ENCODE results near the gene DOCK2. TPM values are rescaled to one million over a fixed set of nuclear protein-coding genes. Genes with fewer than 3 reads are reported as not detected.
A peak's percentile ranks its signal among the peaks of the same experiment; 100 is the strongest.

The DOCK2 gene
- total RNA-seq, 2 donors from 2014 or later: 210 to 220 TPM

DNA sequence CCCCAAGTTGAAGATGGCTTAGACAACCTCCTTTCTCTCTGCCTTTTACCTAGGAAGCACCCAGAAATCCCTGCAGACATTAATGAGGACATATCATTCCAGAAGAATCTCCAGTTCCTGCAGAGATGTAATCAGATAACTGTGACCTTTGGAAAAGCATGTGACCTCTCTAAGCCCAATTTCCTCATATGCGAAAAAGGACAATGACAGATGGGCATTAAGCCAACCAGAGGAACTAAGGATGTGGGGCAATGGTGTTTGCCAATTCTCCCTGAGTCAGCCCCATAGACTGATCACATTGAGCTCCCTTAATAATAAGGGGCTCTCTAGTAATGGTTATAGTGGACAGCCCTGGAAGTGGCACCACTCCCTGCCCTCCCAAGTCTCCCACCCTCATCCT, 458.6 kb downstream of the DOCK2 start:
- Mint-ChIP-seq H3K36me3 (no peaks in the 10 kb centered on the region), H3K27ac (no peak overlapping the region), H3K9me3 (no peaks in the 10 kb centered on the region)
- no peak for ATAC-seq
- no peak for DNase-seq (ENCODE audit: low spot score in 2 of 2)

DNA sequence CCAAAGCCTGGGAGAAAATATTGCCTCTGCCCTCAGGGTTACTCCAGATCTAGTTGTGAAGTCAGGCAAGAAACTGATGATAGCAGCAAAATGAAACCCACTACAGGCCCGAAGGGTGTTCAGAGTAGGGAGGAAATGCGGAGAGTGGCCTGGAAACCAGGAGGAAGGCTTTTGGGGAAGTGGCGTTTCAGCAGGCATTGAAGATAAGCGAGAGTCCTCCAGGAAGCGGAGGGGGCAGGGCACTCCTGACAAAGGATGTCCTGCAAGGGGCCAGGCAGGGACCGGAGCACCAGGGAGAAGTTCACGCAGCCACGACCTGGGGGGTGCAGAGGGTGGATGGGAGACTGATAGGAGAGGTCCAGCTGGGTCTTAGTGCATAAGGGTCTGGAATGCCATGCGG, 460.9 kb downstream of the DOCK2 start:
- no peak for ATAC-seq
- Mint-ChIP-seq H3K9me3 (no peaks in the 10 kb centered on the region), H3K36me3 (no peaks in the 10 kb centered on the region), H3K27ac (peak overlapping the region in 1 of 2 donors; percentile 17)
- no peak for DNase-seq (ENCODE audit: low spot score in 2 of 2)

DNA sequence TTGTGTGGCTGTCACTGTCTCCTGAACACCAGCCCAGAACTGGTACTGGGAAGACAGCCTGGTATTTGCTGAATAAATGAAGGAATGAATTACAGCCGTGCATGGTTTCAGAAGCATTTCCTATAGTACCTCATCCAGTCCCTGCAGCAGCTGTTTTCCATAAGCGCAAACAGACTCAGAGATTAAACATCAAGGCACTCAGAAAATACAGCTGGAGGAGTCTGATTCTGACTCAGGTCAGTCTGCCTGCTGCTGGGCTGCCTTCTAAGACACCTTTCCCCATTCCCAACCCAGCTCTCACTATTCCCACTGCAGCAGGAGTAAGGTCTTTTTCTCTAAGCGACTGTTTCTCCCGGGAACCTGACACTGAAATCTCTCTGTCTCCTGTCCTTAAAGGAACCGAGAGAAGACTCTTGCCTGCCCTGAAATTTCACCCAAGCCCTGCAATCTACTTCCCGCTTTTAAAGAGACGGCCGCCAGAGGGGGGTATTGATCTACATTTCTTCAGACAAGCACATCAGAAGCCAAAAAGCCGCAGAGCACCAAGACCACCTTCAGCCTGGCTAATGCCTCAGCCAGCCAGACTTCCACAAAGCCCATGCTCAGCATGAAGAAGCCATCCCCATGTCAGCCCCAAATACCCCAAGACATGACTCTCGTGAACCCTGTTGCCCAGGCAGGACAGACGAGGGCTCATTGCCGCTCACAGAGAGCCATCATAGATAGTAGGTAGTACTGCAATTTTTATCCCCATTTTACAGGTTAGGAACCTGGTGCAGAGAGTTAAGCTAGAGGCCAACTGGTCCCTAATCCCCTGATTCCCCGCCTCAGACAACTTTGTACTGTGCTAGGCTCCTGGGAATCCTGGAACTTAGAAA, 463.2 kb downstream of the DOCK2 start:
- peak in 1 of 2 donors; percentile 59 for ATAC-seq
- no peaks in the 10 kb centered on the region for H3K9me3 Mint-ChIP-seq

DNA sequence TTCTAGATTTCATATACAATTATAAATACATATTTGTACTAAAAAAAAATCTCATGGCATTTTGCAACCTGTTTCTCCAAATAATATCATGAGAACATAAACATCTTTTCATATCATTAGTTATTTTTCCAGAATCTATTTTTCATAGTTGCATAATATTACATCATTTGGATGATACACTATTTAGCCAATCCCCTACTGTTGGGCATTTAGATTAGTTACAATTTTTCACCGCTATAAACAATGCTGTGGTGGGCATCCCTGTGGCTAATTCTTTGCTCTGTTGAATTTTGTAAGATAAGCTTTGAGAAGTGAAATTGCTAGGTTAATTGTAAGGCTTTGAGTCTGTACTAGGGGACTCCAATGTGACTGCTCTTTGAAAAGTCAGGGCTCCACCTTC, 466.4 kb downstream of the DOCK2 start:
- Mint-ChIP-seq H3K27ac (no peak overlapping the region), H3K9me3 (no peaks in the 10 kb centered on the region), H3K36me3 (no peaks in the 10 kb centered on the region)
- ATAC-seq: no peak
- DNase-seq (ENCODE audit: low spot score in 2 of 2): no peak

More for the DNA sequence above, 463.2 kb downstream of the DOCK2 start:
- Mint-ChIP-seq H3K36me3 (no peaks in the 10 kb centered on the region), H3K27ac (no peak overlapping the region)
- DNase-seq (ENCODE audit: low spot score in 2 of 2): peak; percentile 59 to 70

DNA sequence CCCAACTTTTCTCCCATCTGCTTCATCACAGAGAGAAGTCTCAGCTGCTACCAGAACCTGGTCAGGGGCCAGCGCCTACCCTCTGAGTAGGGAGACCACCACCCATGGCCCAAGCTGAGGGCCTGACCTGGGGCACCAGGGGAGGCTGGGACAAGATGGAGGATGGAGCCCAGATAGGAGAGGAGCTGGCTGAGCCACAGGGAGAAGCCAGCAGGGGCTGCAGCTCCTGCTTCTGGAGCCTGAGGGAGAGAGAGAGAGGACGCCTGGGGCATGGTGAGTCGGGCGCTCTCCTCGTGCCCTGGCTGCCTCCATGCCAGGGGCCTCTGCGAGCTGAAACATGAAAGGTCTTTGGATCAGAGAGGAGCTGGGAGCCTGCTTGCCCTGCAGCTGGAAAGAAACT, 467.2 kb downstream of the DOCK2 start:
- Mint-ChIP-seq H3K9me3 (no peaks in the 10 kb centered on the region), H3K36me3 (no peaks in the 10 kb centered on the region), H3K27ac (no peak overlapping the region)
- ATAC-seq (no peak), DNase-seq (ENCODE audit: low spot score in 2 of 2) (peak in 1 of 2 donors; percentile 30)

DNA sequence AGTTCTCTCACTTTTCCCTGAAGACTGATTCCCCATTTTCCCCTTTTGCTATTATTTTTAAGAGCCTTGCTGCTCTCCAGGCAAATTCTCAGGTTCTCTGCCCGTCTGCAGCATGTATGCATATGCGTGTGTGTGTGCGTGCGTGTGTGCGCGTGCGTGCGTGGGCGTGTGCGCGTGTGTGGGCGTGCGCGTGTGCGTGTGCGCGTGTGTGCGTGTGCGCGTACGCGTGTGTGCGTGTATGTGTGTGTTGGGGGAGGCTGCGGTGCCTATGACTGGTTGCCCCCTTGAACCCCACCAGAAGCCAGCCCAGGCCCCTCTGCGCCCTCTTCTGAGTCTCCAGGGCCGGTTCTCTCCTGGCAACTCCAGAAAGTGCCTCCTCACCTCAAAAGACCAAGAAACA, 467.6 kb downstream of the DOCK2 start:
- H3K36me3 Mint-ChIP-seq: no peaks in the 10 kb centered on the region
- H3K27ac Mint-ChIP-seq: no peak overlapping the region
- ATAC-seq: no peak
- peak in 1 of 2 donors; percentile 33 for DNase-seq (ENCODE audit: low spot score in 2 of 2)
- H3K9me3 Mint-ChIP-seq: no peaks in the 10 kb centered on the region

DNA sequence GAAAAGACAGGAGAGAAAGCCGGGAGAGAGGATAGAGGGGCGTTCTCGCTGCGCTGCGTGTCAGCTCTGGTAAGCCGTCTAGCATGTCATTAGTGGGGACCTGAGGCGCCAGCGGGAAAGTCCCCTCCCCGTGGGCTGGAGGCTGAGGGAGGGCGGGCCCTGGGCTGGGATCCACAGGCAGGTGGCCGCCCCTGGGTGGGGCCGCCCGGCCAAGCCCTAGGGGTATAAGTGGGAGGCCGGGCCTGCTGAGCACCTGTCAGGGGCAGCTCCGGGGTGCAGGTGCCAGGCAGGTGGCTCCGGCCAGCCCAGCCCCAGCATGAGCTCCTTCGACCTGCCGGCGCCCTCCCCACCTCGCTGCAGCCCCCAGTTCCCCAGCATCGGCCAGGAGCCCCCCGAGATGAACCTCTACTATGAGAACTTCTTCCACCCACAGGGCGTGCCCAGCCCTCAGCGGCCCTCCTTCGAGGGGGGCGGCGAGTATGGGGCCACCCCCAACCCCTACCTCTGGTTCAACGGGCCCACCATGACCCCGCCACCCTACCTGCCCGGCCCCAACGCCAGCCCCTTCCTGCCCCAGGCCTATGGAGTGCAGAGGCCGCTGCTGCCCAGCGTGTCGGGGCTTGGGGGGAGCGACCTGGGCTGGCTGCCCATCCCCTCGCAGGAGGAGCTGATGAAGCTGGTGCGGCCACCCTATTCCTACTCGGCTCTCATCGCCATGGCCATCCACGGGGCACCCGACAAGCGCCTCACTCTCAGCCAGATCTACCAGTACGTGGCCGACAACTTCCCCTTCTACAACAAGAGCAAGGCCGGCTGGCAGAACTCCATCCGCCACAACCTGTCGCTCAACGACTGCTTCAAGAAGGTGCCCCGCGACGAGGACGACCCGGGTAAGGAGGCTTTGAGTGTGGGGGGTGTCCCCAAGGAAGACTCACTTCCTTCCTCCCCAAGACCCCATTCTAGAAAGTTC, 468.9 kb downstream of the DOCK2 start, which contains the start of gene FOXI1:
FOXI1 (plus strand) TSS at position 256 of the 970 bp plus-strand sequence; CDS start at position 317, 61 bp downstream.
- DNase-seq (ENCODE audit: low spot score in 2 of 2) (peak in 1 of 2 donors; percentile 23), ATAC-seq (no peak)
- Mint-ChIP-seq H3K36me3 (no peaks in the 10 kb centered on the region), H3K9me3 (no peaks in the 10 kb centered on the region), H3K27ac (no peak within 1 kb of the TSS)

DNA sequence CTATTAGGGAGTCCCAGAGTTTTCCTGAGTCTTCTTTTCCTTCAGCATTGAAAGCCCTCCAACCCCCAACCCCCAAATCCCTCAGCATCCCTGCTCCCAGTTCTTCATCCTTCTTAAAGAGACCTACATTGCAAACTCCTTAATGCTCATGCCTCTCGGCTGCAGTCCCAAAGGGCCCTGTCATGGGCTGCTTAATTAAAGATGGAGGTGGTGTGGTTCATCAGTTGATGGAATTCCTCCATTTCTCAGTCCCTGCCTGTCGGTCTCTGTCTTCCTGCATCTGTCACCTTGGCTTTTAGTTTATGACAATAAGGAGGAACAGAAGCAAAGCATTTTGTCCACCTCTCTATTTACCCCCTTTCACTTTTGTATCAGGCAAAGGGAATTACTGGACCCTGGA, 470.6 kb downstream of the DOCK2 start:
- ATAC-seq (no peak), DNase-seq (ENCODE audit: low spot score in 2 of 2) (peak in 1 of 2 donors; percentile 16)
- no peak overlapping the region for H3K27ac Mint-ChIP-seq
- no peaks in the 10 kb centered on the region for H3K9me3 Mint-ChIP-seq
- H3K36me3 Mint-ChIP-seq: no peaks in the 10 kb centered on the region

DNA sequence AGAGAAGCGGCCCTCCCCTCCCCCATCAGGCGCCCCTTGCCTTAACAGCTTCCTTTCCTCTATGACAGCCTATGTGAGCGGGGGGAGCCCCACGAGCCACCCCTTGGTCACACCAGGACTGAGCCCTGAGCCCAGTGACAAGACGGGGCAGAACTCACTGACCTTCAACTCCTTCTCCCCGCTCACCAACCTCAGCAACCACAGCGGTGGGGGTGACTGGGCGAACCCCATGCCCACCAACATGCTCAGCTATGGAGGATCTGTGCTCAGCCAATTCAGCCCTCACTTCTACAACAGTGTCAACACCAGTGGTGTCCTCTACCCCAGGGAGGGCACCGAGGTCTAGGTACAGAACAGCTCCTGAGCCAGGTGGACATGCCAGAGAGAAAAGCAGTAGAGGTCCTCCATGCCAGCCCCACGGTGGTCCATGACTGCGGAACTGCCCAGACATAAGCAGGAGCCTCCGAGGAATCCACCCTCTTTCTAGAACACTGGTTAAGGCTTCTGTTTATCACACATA, 471.3 kb downstream of the DOCK2 start:
- peak in 1 of 2 donors; percentile 26 for DNase-seq (ENCODE audit: low spot score in 2 of 2)
- no peaks in the 10 kb centered on the region for H3K36me3 Mint-ChIP-seq
- no peak overlapping the region for H3K27ac Mint-ChIP-seq
- no peaks in the 10 kb centered on the region for H3K9me3 Mint-ChIP-seq
- no peak for ATAC-seq

DNA sequence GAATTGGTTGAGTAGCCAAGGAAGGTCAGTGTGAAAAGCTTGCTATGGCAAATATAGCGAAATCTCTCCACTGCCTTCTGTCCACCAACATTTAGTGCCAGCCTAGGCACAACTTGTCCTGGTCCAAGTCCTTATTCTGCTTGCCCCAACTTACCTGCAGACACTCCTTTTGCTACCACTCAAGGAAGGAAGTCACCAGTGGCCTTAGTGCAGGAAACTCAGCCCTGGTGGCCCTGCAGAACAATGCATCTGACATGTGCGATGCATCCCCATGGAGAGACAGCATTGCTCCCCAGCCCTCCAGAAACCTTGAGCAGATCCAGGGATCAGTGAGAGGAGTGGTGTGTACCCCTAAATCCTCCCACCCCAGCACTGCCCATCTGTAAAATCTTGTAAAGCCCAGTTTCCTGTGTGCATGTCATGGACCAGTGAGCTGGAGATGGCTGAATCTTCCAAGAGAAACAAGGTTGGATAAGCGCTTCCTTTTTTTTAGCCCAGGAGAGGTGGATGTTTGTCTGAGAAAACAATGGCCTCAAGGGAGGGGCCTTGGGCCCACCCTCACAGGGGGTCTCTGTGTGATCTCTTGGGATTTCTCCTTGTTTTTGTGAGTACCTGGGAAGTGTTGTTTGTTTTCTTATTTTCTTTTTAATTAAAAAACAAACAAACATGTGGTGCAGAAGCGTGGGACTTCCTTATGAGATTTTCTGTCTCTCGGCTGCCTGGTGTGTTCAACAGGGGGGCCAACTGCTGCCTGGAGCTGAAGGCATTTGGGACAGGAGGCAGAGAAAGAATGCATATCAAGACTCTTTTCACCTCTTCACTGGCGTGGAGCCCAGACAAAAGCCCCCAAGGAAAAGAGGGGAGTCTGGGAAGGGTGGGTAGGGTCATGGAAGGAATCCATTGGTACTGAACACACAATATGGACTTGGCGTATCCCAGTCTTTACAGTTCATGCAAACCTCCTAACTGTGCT, 472.3 kb downstream of the DOCK2 start:
- no peaks in the 10 kb centered on the region for H3K9me3 Mint-ChIP-seq
- H3K27ac Mint-ChIP-seq: no peak overlapping the region
- DNase-seq (ENCODE audit: low spot score in 2 of 2) (peak in 1 of 2 donors; percentile 23), ATAC-seq (no peak)
- H3K36me3 Mint-ChIP-seq: no peaks in the 10 kb centered on the region

DNA sequence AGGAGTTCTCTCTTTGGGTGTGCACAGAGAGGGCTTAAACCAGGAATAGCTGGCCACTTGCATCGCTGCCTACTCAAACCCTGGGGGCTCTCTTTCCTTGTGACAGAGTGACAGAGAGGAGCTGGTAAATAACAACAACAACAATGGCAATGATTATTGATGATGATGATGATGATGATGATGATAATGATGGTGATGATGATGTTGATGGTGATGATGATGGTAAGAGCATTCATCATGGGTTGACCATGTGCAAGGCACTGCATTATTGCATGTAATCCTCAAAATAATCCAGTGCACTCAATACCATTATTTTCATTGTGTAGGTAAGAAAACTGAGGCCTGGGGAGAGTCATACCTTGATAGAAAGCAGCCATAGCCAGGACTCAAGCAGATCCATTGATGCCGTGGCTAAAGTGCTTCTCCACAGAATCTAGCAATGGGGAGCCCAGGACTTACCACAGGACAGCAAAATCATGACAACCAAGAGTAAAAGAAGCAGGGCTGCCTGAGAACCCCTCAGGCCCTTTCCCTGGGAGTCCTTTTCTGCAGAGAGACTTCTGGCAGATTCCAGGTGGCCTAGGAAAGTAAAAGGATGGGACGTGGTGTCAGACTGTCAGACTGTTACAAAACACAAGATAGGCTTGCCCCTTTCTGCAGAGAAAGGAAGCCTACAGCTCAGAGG, 473.5 kb downstream of the DOCK2 start:
- ATAC-seq (no peak), DNase-seq (ENCODE audit: low spot score in 2 of 2) (no peak)
- Mint-ChIP-seq H3K36me3 (no peaks in the 10 kb centered on the region), H3K9me3 (no peaks in the 10 kb centered on the region), H3K27ac (no peak overlapping the region)

DNA sequence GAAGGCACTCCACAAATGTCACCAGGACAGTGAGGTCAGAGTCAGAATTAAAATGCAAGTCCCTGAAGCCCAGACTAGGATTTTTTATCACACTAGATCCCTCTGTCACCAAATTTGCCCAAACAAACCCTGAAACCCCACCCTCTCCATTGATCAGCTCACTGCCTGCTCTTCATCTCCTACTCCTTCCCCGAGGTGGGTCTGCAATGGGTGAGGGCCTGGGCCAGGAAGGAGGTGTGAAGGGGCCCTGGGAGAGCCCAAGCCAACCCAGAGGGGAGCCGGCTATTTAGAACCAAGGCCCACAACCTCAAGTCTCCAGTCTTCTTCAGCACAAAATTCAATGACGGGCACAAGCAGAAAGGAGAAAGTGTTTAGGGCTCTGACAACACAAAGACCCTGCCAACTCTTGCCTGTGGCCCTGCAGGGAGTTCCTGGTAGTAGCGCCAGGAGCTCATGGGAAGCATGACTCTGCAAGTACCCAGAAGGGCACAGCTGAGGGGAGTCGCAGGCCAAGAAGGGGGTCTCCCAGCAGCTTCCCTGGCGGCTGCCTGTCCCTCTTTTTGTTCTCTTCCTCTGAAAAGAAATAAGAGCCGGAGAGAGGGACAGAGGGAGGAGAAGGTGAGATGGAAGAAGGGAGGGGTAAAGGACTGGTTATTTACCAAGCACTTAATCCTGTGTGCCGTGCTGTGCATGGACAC, 474.2 kb downstream of the DOCK2 start:
- no peaks in the 10 kb centered on the region for H3K9me3 Mint-ChIP-seq
- ATAC-seq (no peak), DNase-seq (ENCODE audit: low spot score in 2 of 2) (peak in 1 of 2 donors; percentile 13)
- no peaks in the 10 kb centered on the region for H3K36me3 Mint-ChIP-seq
- H3K27ac Mint-ChIP-seq: no peak overlapping the region

DNA sequence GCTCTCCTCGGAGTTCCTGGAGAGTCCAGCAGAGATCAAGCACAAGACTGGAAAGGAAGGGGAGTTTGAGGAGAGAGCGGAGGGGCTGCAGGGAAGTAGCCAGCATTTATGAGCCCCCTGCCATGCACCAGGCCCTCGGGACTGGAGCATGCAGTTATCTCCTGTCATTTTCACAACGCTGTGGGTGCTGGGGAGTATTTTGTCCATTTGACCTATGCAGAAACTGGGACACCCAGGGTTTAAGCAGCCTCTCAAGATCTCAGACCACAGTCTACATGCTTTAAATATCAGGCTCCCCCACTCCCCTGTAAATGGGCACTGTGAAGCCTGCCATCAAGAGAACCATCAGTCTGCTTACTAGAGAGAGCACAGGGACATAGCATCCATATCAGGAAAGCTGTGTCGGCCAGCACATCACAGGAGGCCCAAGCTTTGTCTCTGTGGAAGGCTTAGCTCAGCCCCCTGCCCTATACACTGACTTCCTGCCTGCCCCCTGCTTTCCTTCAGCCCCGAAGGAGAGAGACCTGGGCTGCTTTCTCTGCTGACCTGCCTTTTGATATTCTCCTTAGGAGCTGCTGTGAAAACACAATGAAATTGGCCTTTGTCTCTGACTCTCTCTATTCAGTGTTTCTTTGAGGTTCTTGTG, 475.9 kb downstream of the DOCK2 start:
- Mint-ChIP-seq H3K36me3 (no peaks in the 10 kb centered on the region), H3K27ac (no peak overlapping the region), H3K9me3 (no peaks in the 10 kb centered on the region)
- DNase-seq (ENCODE audit: low spot score in 2 of 2) (peak in 1 of 2 donors; percentile 11), ATAC-seq (no peak)

DNA sequence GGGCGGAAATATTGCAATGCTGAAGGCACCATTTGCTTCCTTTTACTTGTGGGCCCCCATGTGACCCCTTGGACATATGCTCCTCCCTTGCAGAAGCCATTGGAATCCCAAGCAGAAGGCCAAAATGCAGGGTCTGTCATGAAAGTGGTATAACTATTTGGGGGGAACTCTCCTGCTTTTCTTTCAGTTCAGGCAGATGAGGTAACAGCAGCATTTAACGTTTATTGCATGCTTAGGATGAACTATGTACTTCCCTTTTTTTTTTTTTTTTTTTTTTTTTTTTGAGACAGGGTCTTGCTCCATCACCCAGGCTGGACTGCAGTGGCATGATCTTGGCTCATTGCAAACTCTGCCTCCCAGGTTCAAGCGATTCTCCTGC, 476.4 kb downstream of the DOCK2 start:
- DNase-seq (ENCODE audit: low spot score in 2 of 2) (no peak), ATAC-seq (no peak)
- no peaks in the 10 kb centered on the region for H3K36me3 Mint-ChIP-seq
- H3K27ac Mint-ChIP-seq: no peak overlapping the region
- no peaks in the 10 kb centered on the region for H3K9me3 Mint-ChIP-seq

Data from activated naive CD4-positive, alpha-beta T cell treated with anti-CD3 and anti-CD28 coated beads, Interleukin-2, amount 50 U/mL, for 72 hours (primary cell).